Measurements from ENCODE around the gene HCFC1.

GRCh38 chrX:153906126-153906917 lies 65.3 kb downstream of the HCFC1 start:
- TF ChIP-seq EZH2 (IDR thresholded peaks at IDR 0.05; ENCODE audit: insufficient read depth, poor library complexity, severe bottlenecking), result no peak
- no peak for TF ChIP-seq EZH2phosphoT487 (IDR thresholded peaks at IDR 0.05; ENCODE audit: insufficient read depth, low read depth)
